Stimulated activated CD4-positive, alpha-beta T cell treated with anti-CD3 and anti-CD28 coated beads, Interleukin-4, amount 100 ng/mL, for 24 hours (primary cell): ENCODE results near the gene SREBF2.

ENCODE experiments used
- DNase-seq: peaks from one replicate; pipeline ENCODE4 v3.0.0-alpha.2; 2020

The SREBF2 gene

GRCh38 chr22:41832553-41833368 lies at the start of gene SREBF2:
TSS of gene SREBF2 (plus strand) at chr22:41833105. CDS start at chr22:41833271, 166 bp downstream.
- peak; percentile 99 for DNase-seq

GRCh38 chr22:41787331-41787730 lies 45.6 kb upstream of the SREBF2 start:
- DNase-seq: no peak

- no peak for DNase-seq
These were observed 39.0 kb upstream of the SREBF2 start for GRCh38 chr22:41793871-41794270.

GRCh38 chr22:41798736-41799135 lies 34.2 kb upstream of the SREBF2 start:
- no peak for DNase-seq

GRCh38 chr22:41799486-41800347 lies 33.2 kb upstream of the SREBF2 start:
- DNase-seq: no peak

GRCh38 chr22:41800348-41801146 lies 32.4 kb upstream of the SREBF2 start, which contains the start of gene CCDC134:
TSS of gene CCDC134 (plus strand) at chr22:41800679. CDS start at chr22:41808891, 8,212 bp downstream.
- DNase-seq: peak; percentile 91

GRCh38 chr22:41801147-41801819 lies 31.6 kb upstream of the SREBF2 start:
- DNase-seq: no peak

- no peak for DNase-seq
These were observed 31.0 kb upstream of the SREBF2 start for GRCh38 chr22:41801886-41802285.

- no peak for DNase-seq
These were observed 27.3 kb upstream of the SREBF2 start for GRCh38 chr22:41805639-41806038.

GRCh38 chr22:41808400-41808799 lies 24.5 kb upstream of the SREBF2 start:
- no peak for DNase-seq

GRCh38 chr22:41810022-41810421 lies 22.9 kb upstream of the SREBF2 start:
- DNase-seq: no peak

GRCh38 chr22:41812805-41813545 lies 19.9 kb upstream of the SREBF2 start:
- DNase-seq: no peak

- DNase-seq: no peak
These were observed 19.0 kb upstream of the SREBF2 start for GRCh38 chr22:41813726-41814410.

- DNase-seq: no peak
These were observed 17.2 kb upstream of the SREBF2 start for GRCh38 chr22:41815716-41816115.

GRCh38 chr22:41816241-41816640 lies 16.7 kb upstream of the SREBF2 start:
- DNase-seq: no peak

GRCh38 chr22:41816871-41817270 lies 16.0 kb upstream of the SREBF2 start:
- DNase-seq: no peak

- DNase-seq: no peak
These were observed 14.9 kb upstream of the SREBF2 start for GRCh38 chr22:41818011-41818410.

- DNase-seq: no peak
These were observed 14.3 kb upstream of the SREBF2 start for GRCh38 chr22:41818596-41818995.

GRCh38 chr22:41819257-41819656 lies 13.6 kb upstream of the SREBF2 start:
- no peak for DNase-seq

GRCh38 chr22:41820447-41820846 lies 12.5 kb upstream of the SREBF2 start:
- no peak for DNase-seq
